HG03378 (cell line): Measurements from ENCODE around the gene ARHGAP31.
A peak's percentile ranks its signal among the peaks of the same experiment; 100 is the strongest.
"Not testable (repeated sequence)": the region's sequence is repeated elsewhere in the genome, so short reads cannot be mapped to it uniquely, and the experiment has no call there.

ENCODE experiments used
- ATAC-seq: cut with Tn5 transposase; IDR thresholded peaks from one replicate; pipeline ENCODE4 v1.9.1; 2021; ENCODE audit warnings: mild to moderate bottlenecking, moderate library complexity; ENCODE audit not compliant: unreplicated experiment

Gene ARHGAP31

GRCh38 chr3:119293105-119293870, 895 bp upstream of the ARHGAP31 start:
- ATAC-seq, result no peak

GRCh38 chr3:119294696-119295671, 801 bp downstream of the ARHGAP31 start:
- ATAC-seq, result peak; percentile 28

- no peak for ATAC-seq
These were observed 1.9 kb downstream of the ARHGAP31 start for GRCh38 chr3:119295816-119296726.

- ATAC-seq, result no peak
These were observed 2.5 kb downstream of the ARHGAP31 start for GRCh38 chr3:119296727-119297122.

GRCh38 chr3:119297169-119297568, 3.0 kb downstream of the ARHGAP31 start:
- ATAC-seq, result no peak

GRCh38 chr3:119298565-119298941, 4.4 kb downstream of the ARHGAP31 start:
- no peak for ATAC-seq

GRCh38 chr3:119300991-119301391, 6.8 kb downstream of the ARHGAP31 start:
- ATAC-seq, result no peak

GRCh38 chr3:119301662-119302061, 7.5 kb downstream of the ARHGAP31 start:
- ATAC-seq, result no peak

- ATAC-seq, result peak; percentile 69
These were observed 8.7 kb downstream of the ARHGAP31 start for GRCh38 chr3:119302697-119303551.

- no peak for ATAC-seq
These were observed 10.1 kb downstream of the ARHGAP31 start for GRCh38 chr3:119304201-119304713.

GRCh38 chr3:119305286-119305685, 11.1 kb downstream of the ARHGAP31 start:
- no peak for ATAC-seq

- ATAC-seq, result not testable (repeated sequence)
These were observed 12.2 kb downstream of the ARHGAP31 start for GRCh38 chr3:119306378-119306777.

GRCh38 chr3:119308355-119308754, 14.2 kb downstream of the ARHGAP31 start:
- ATAC-seq, result no peak

- no peak for ATAC-seq
These were observed 15.4 kb downstream of the ARHGAP31 start for GRCh38 chr3:119309591-119309990.

- no peak for ATAC-seq
These were observed 15.9 kb downstream of the ARHGAP31 start for GRCh38 chr3:119310071-119310470.

- ATAC-seq, result no peak
These were observed 17.1 kb downstream of the ARHGAP31 start for GRCh38 chr3:119311081-119311925.

- no peak for ATAC-seq
These were observed 19.3 kb downstream of the ARHGAP31 start for GRCh38 chr3:119313461-119313860.

GRCh38 chr3:119314821-119315220, 20.6 kb downstream of the ARHGAP31 start:
- no peak for ATAC-seq
